H1 (cell line): Measurements from ENCODE around the gene RBFA. TPM values are rescaled to one million over a fixed set of nuclear protein-coding genes. Genes with fewer than 3 reads are reported as not detected.

ENCODE experiments used
- CTCF ChIP-seq, 3 experiments: IDR thresholded peaks; 1 replicate in 2 of 3; 2 replicates in 1 of 3; pipeline versions ENCODE4 v1.5.1 to v1.6.1; 2011; ENCODE audit warnings: low read length in 3 of 3, mild to moderate bottlenecking in 3 of 3, inconsistent platforms in 2 of 3, low read depth in 1 of 3, moderate library complexity in 1 of 3; ENCODE audit not compliant: insufficient read depth in 1 of 3; ENCODE audit errors: control extremely low read depth in 1 of 3
- HDAC6 ChIP-seq: IDR thresholded peaks from one replicate; pipeline ENCODE4 v1.7.1; 2012; ENCODE audit warnings: low read depth, mild to moderate bottlenecking, inconsistent platforms, low read length, moderate library complexity
- KDM5A ChIP-seq: fragments of 200-600 bp; IDR thresholded peaks from 2 replicates; pipeline ENCODE4 v1.7.1; 2012; ENCODE audit warnings: mild to moderate bottlenecking, low read length, inconsistent platforms, mixed read lengths
- SP2 ChIP-seq: IDR thresholded peaks from 2 replicates; pipeline ENCODE4 v1.6.1; 2012; ENCODE audit warnings: mild to moderate bottlenecking, low read length, inconsistent platforms
- polyA plus RNA-seq, 7 experiments: library from polyadenylated mRNA; depleted of rRNA in 3 of 7; stranded (reverse) in 5 of 7; unstranded in 2 of 7; fragments of >200 nt in 5 of 7; fragments of 200-250 nt in 2 of 7; gene quantifications; 1 replicate in 5 of 7; 2 replicates in 1 of 7; 4 replicates in 1 of 7; pipeline versions ENCODE4 v1.2.1 to v1.2.3, GENCODE V29; 2011 to 2013; ENCODE audit warnings: missing spikeins in 2 of 7, mixed read lengths in 2 of 7
- total RNA-seq: library from RNA; stranded (reverse); fragmentation: NEBNext Ultra II Directional; extraction: Animal tissue kit (Norgen Biotek cat#: 25700); gene quantifications from 2 replicates; pipeline ENCODE4 v1.2.1, GENCODE V29; 2021

Gene RBFA
- total and polyA plus RNA-seq, 2 of the 8 experiments (the other 6 are each of a cell fraction or from before 2014, with no cell fraction given): 19.2 to 29.5 TPM

GRCh38 chr18:80035997-80036396 lies 1.8 kb downstream of the RBFA start (continued):
- TF ChIP-seq CTCF (IDR thresholded peaks at IDR 0.05; ENCODE audit: control extremely low read depth in 1 of 3, insufficient read depth in 1 of 3, low read depth in 1 of 3, low read length in 3 of 3): no peak
- TF ChIP-seq HDAC6: no peak
- TF ChIP-seq SP2: no peak
- TF ChIP-seq KDM5A: no peak
